ENCODE measurements around the gene TMCC2.

DNA sequence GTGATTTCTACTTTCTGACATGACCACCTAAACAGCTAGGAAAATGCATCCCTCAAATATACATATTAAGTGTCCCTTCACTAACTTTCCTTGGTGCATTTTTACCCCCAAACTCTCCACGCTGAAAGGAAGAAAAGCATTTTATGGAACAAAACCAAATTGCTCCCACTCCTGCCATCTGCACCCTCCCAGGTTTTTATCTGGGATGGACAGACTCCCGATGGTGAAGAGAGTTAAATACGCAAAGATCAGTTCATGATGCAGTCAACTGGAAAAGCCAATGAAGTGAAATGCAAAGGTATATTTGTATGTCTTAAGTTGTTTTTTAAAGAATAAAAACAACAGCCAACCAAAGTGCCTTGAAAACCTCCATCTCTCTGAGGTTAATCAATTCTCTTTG lies 18.9 kb upstream of the TMCC2 start:
- no peak for TF ChIP-seq CTCF (IDR thresholded peaks at IDR 0.05; ENCODE audit: low read depth, low read length, poor library complexity, severe bottlenecking)
- no peak for TF ChIP-seq EZH2phosphoT487 (IDR thresholded peaks at IDR 0.05; ENCODE audit: borderline replicate concordance, low read length)

Measured in DOHH2 (cell line).